HG02973 (cell line): ENCODE data around the gene ADGRV1.
A peak's percentile ranks its signal among the peaks of the same experiment; 100 is the strongest.

Source experiments
- ATAC-seq: cut with Tn5 transposase; IDR thresholded peaks from one replicate; pipeline ENCODE4 v1.9.1; 2021; ENCODE audit warnings: moderate library complexity; ENCODE audit not compliant: unreplicated experiment

ADGRV1 gene

GRCh38 chr5:91150234-91150633 lies 591.6 kb downstream of the ADGRV1 start:
- ATAC-seq, result no peak

DNA sequence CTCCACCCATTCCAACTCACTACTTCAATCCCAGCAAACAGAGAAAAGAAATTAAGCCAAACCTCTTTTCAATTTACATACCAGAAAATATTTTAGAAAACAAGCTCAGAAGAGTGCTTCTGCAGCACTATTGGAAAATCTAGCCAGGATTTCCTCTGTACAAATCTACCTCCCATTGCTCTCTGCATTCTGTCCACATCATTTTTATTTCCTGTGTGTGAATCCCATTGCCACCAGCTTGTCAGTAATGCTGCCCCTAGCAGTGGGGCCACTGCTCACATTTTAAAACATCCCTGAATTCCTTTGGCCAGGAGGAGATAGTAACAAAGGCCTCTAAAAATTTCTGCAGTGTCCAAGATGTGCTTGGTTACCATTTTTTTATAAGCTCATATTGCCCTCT lies 592.0 kb downstream of the ADGRV1 start:
- ATAC-seq, result no peak

DNA sequence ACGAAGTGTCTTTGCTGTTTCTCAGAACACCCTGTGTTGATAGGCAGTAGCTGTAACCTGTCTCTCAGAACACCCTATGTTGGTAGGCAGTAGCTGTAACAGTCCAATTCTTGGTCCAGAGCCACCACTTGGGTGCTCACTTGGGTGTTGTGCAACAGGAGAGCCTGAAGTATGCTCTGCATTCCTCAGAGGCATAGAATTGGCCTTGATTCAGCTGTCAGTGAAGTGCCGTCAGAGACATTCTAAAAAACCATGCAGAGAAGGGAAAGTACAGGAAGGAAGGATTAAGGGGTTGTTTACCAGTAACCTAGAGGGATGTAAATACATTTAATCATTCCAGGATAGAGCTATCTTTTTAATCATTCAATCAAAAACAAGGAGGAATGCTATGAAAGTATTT lies 593.4 kb downstream of the ADGRV1 start:
- ATAC-seq, result no peak

GRCh38 chr5:91154338-91154737 lies 595.7 kb downstream of the ADGRV1 start:
- no peak for ATAC-seq

GRCh38 chr5:91155274-91155673 lies 596.7 kb downstream of the ADGRV1 start:
- ATAC-seq, result no peak

GRCh38 chr5:91156242-91156641 lies 597.6 kb downstream of the ADGRV1 start:
- no peak for ATAC-seq

DNA sequence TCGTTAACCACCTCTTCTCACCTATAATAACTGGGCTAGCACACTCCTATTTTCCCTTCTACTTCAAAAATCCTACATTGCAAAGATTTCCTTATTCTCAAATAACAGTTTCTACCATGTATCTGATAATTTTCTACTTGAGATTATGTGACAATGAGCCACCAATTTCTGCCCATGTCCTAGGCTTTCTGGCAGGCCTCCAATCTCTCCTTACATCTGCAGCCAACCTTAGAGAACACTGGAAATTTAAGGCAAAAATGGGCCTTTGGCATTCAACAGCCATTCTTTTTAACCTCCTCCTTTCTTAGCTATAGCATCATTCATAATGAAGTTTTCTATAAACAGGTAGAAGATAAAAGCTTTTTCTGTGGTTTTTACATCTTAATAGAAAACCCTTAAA lies 599.4 kb downstream of the ADGRV1 start:
- no peak for ATAC-seq

DNA sequence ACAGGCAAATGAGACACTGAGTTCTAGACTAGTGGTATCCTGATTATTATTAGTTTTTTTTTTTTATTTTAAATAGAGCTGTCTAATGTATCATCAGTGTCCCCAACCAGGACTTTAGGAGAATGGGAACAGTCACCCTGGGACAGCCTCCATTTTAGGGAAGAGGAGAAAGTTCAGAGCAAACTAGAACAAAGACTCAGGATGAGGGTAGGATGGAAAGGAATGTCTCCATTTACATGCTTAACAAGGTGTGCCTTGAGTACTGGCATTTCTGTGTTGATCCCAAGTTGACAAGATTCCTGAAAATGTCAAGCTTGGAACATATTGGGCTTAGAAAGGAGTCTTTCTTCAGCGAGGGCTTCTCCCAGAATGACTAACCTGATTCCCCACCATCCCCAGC lies 601.0 kb downstream of the ADGRV1 start:
- ATAC-seq, result no peak

GRCh38 chr5:91160714-91161285 lies 602.2 kb downstream of the ADGRV1 start:
- no peak for ATAC-seq

DNA sequence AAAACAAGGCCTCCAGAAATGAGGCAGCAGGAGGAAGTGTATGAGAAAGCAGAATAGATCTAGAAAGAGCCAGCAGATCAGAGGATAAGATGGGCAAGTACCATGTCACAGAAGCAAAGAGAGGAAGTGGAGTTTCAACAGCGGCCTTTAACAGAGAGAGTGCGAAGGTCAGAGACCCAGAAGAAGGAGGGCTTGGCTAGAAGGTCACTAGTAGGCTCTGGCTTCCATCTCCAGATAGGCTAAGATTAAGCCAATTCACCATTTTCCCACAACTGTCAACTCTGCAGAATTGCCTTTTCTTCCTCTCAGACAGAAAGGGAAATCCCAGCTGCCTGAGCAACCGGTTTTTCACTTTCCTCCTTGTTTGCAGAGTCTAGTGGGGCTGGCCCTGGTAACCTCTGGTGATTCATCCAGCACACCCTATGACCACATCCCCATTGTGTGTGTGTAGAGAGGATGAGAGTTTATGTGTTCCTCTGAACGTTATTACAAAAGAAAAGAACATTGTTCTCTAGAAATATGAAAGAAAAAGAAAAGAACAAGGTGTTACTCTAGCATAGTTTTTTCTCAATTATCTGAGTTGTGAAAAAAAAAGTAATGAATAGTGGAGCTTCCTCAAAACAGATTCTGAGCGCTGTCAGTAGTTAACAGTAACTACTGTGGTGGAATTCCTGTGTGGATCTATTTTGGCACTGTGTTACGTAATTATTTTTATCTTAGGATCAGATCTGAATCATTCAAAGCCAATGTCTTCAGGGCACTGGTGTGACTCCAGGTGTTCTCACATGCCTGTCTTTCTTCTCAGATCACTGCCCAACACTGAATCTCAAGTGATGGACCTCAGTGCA lies 604.2 kb downstream of the ADGRV1 start:
- peak; percentile 99 for ATAC-seq

DNA sequence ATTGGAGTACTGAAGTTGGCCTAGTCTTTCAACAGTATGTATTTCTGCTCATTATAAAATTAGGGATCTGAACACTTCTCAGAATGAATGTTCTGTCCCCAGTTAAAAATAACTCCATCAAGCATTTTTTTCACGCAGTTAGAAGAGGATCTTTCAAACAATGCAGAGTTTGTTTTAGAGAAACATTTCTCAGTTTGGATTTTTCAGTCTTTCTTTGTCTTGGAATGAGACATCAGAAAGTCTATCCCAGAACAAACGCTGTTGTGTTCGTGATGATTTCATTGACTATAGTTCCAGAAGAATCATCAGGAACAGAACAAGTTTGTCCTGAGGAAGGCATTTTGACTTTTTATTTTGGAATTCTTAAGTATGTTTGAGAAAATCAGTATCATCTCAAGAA lies 605.8 kb downstream of the ADGRV1 start:
- ATAC-seq, result no peak

DNA sequence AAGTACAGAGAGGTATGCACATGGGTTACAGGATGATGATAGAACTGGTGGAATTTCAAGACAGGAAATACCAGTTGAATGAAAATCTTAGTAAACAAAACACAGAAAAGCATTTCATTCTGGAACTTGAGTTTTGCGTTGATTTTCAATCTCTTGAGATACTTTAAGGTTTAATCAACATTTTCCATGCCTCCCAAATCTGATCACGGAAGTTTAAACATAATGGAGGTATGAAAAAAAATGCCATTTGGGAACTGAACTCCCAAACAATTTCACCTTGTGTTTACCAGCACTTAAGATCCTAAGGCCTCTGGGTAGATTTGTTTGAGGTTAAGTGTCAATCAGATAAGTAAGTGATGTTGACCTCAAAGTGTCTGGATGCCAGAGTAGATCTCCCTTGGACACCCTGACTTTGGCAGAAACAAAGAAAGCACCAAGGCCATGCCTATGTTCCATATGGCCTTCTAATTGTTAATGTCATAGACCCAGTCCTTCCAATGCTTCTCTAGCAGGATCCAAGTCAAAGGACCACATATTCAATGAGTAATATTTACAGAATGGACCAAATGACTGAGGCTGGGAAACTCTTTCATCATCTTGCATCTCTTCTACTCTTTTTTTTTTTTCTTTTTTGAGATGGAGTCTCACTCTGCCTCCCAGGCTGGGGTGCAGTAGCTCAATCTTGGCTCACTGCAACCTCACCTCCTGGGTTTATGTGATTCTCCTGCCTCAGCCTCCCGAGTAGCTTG lies 607.6 kb downstream of the ADGRV1 start:
- ATAC-seq, result no peak

DNA sequence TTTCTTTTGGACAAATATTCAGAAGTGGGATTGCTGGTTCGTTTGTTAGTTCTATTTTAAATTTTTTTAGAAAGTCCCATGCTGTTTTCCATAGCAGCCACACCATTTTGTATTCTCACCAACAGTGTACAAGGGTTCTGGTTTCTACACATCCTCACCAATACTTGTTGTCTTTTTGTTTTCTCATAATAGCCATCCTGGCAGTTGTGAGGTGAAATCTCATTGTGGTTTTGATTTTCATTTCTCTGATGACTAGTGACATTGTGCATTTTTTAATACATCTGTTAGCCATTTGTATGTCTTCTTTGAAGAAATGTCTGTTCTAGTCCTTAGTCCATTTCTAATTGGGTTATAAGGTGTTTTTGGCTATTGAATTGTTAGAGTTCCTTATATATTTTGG lies 610.3 kb downstream of the ADGRV1 start:
- ATAC-seq, result no peak

DNA sequence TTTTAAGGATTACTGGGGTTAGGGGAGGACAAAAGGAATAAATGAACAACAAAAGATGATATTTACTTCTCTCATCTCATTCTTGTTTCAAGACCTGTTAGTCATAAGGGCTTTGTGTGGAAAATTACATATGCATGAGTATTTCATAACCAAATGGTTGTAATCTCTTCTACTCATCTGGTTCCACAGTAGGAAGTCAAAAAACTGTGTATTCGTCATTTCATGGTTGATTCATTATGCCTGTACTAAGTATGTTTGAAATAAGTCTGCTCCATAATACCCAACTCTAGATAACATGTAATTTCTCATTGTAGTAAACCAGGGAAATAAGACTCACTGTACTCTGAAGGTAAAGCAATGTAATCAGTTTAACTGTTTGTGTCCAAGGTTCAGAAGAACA lies 611.7 kb downstream of the ADGRV1 start:
- ATAC-seq, result no peak

GRCh38 chr5:91171322-91171721 lies 612.7 kb downstream of the ADGRV1 start:
- ATAC-seq, result no peak

GRCh38 chr5:91174396-91174795 lies 615.8 kb downstream of the ADGRV1 start:
- ATAC-seq, result no peak

- ATAC-seq, result no peak
Measured at GRCh38 chr5:91175708-91176107, 617.1 kb downstream of the ADGRV1 start.

- no peak for ATAC-seq
Measured at GRCh38 chr5:91176288-91177016, 617.9 kb downstream of the ADGRV1 start.

DNA sequence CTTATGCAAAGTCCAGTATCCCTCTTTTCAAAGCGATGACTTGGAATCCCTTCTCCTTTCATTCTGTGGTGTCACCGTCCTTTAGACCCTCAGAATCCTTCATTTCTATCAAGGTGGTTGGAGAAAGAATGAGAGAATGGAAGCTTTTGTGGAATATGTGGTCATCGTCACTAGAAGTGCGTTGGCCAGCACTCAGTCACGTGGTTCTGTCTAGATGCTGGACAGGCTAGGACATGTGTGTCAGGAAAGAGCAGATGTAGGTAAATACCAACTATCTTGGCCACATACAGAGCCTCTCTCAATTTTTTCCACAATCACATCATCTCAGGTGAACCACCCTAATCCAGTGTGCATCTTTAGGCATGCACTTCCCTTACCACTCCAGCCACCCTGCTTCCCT lies 618.5 kb downstream of the ADGRV1 start:
- ATAC-seq, result no peak

DNA sequence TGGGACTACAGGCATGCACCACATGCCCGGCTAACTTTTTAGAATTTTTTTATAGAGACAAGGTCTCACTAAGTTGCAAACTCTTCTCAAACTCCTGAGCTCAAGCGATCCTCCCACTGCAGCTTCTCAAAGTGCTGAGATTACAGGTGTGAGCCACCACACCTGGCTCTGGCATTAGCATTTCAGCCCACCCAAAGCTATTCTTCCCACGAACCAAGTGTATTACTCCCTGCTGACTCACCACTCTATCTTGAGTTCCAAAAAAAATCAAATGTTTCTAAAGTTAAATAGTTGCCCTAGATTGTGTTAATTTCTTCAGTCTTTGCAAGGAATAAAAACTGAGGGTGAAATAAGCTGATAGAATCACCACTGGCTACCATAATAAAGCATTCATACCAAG lies 619.0 kb downstream of the ADGRV1 start:
- no peak for ATAC-seq

DNA sequence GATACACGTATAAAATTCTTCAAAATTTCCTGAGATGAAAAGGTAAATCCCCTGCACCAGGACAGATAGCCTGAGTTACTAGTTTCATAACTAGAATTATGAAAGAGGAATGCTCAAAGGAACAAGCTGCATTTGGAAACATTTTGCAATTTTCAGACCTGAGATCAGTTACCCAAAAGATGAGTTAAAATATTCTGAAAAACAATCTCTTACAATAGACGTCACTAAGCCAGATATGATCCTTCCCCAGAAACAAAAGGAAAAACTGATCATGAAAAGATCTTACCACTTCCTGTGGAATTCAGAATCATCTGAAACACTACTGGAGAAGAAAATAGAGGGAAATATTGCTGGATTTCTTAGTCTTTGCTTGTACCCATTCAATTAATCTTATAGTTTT lies 619.9 kb downstream of the ADGRV1 start:
- ATAC-seq, result no peak
